Fibroblast of skin of left biceps (primary cell): ENCODE data around the gene DIPK1A.
A peak's percentile ranks its signal among the peaks of the same experiment; 100 is the strongest.

ENCODE experiments used
- DNase-seq, 2 experiments: peaks; one replicate each; pipeline ENCODE4 v3.0.0-alpha.2; 2013; ENCODE audit warnings: low read depth in 2 of 2

Gene DIPK1A

GRCh38 chr1:92961131-92961895, at the start of gene DIPK1A:
Gene DIPK1A, minus strand, starts transcription at chr1:92961462. Its CDS starts 33 bp downstream, at chr1:92961429.
- no peak for DNase-seq

- DNase-seq, result no peak
Measured at GRCh38 chr1:93007941-93008577, 46.8 kb upstream of the DIPK1A start.

- DNase-seq, result no peak
Measured at GRCh38 chr1:93005252-93005598, 44.0 kb upstream of the DIPK1A start.

GRCh38 chr1:93004566-93005251, 43.4 kb upstream of the DIPK1A start:
- DNase-seq, result no peak

GRCh38 chr1:93003981-93004380, 42.7 kb upstream of the DIPK1A start:
- DNase-seq, result no peak

GRCh38 chr1:93002781-93003180, 41.5 kb upstream of the DIPK1A start:
- DNase-seq, result no peak

- DNase-seq, result no peak
Measured at GRCh38 chr1:93001893-93002292, 40.6 kb upstream of the DIPK1A start.

- no peak for DNase-seq
Measured at GRCh38 chr1:93000751-93001175, 39.5 kb upstream of the DIPK1A start.

- DNase-seq, result no peak
Measured at GRCh38 chr1:93000291-93000690, 39.0 kb upstream of the DIPK1A start.

- no peak for DNase-seq
Measured at GRCh38 chr1:92998821-92999220, 37.6 kb upstream of the DIPK1A start.

- no peak for DNase-seq
Measured at GRCh38 chr1:92995441-92996430, 34.5 kb upstream of the DIPK1A start.

- peak; percentile 47 to 59 for DNase-seq
Measured at GRCh38 chr1:92994105-92994712, 32.9 kb upstream of the DIPK1A start.

GRCh38 chr1:92993581-92993980, 32.3 kb upstream of the DIPK1A start:
- DNase-seq, result no peak

- DNase-seq, result no peak
Measured at GRCh38 chr1:92992877-92993276, 31.6 kb upstream of the DIPK1A start.

- DNase-seq, result no peak
Measured at GRCh38 chr1:92992054-92992453, 30.8 kb upstream of the DIPK1A start.

- no peak for DNase-seq
Measured at GRCh38 chr1:92990828-92991227, 29.6 kb upstream of the DIPK1A start.

- no peak for DNase-seq
Measured at GRCh38 chr1:92989936-92990583, 28.8 kb upstream of the DIPK1A start.

GRCh38 chr1:92989253-92989652, 28.0 kb upstream of the DIPK1A start:
- no peak for DNase-seq

GRCh38 chr1:92987462-92987861, 26.2 kb upstream of the DIPK1A start:
- DNase-seq, result no peak

- DNase-seq, result no peak
Measured at GRCh38 chr1:92985101-92985500, 23.8 kb upstream of the DIPK1A start.
